HEK293 (cell line): ENCODE data around the gene VGLL4.

Experiments
- CTCF ChIA-PET: fragments of 350-600 bp; formaldehyde crosslinking; extraction: SDS; loops from one replicate; lab custom pipeline; 2021; ENCODE audit warnings: antibody characterized with exemption; lab: Yijun Ruan, JAX
- POLR2A ChIA-PET: fragments of 300-600 bp; formaldehyde crosslinking; extraction: SDS; loops from one replicate; lab custom pipeline; 2020; ENCODE audit warnings: antibody characterized with exemption, inconsistent platforms; lab: Yijun Ruan, JAX
- H3K27ac ChIP-seq: fragments of 200-500 bp; sonication (Bioruptor generic); 2 replicates; pipeline ENCODE4 v1.5.1; 2014; ENCODE audit warnings: low read depth, low read length, control low read depth, inconsistent platforms; ENCODE audit errors: extremely low read depth
- H3K36me3 ChIP-seq, 2 experiments: fragments of 200-500 bp in 1 of 2; sonication (Bioruptor generic) in 1 of 2; 1 replicate in 1 of 2; 2 replicates in 1 of 2; pipeline ENCODE4 v1.5.1; 2014 to 2017; ENCODE audit warnings: inconsistent platforms in 2 of 2, low read length in 2 of 2; ENCODE audit not compliant: control insufficient read depth in 2 of 2, insufficient read depth in 1 of 2
- H3K4me1 ChIP-seq: fragments of 200-500 bp; sonication (Bioruptor generic); 2 replicates; pipeline ENCODE4 v1.5.1; 2014; ENCODE audit warnings: mild to moderate bottlenecking, low read length, inconsistent platforms; ENCODE audit not compliant: control insufficient read depth, insufficient read depth
- H3K4me3 ChIP-seq: 2 replicates; pipeline ENCODE4 v1.5.1; 2011; ENCODE audit warnings: low read depth, mild to moderate bottlenecking, control low read depth, low read length, moderate library complexity
- H3K9me3 ChIP-seq: fragments of 200-500 bp; sonication (Bioruptor generic); 2 replicates; pipeline ENCODE4 v1.5.1; 2014; ENCODE audit warnings: low read depth, low read length, inconsistent platforms; ENCODE audit not compliant: control insufficient read depth, insufficient read depth
- FEZF1 ChIP-seq: fragments of 450-650 bp; formaldehyde crosslinking; IDR thresholded peaks from 2 replicates; pipeline ENCODE4 v1.5.1; 2016; ENCODE audit warnings: missing biosample characterization, missing genetic modification characterization
- HOXA7 ChIP-seq: sonication (generic); formaldehyde crosslinking; IDR thresholded peaks from 2 replicates; pipeline ENCODE4 v1.8.1; 2022; ENCODE audit warnings: missing genetic modification reagents, borderline replicate concordance
- KLF16 ChIP-seq: fragments of 450-650 bp; formaldehyde crosslinking; IDR thresholded peaks from 2 replicates; pipeline ENCODE4 v1.5.1; 2017; ENCODE audit warnings: missing biosample characterization, missing genetic modification characterization
- SETDB1 ChIP-seq: IDR thresholded peaks from one replicate; pipeline ENCODE4 v1.6.1; 2017; ENCODE audit warnings: mild to moderate bottlenecking, low read length, moderate library complexity, mixed read lengths; ENCODE audit not compliant: insufficient read length
- ZEB2 ChIP-seq: fragments of 450-650 bp; formaldehyde crosslinking; IDR thresholded peaks from 2 replicates; pipeline ENCODE4 v1.5.1; 2016; ENCODE audit warnings: missing biosample characterization, missing genetic modification characterization
- ZFP41 ChIP-seq: fragments of 450-650 bp; formaldehyde crosslinking; IDR thresholded peaks from 2 replicates; pipeline ENCODE4 v1.5.1; 2016; ENCODE audit warnings: missing biosample characterization, missing genetic modification characterization, borderline replicate concordance
- ZNF211 ChIP-seq: fragments of 450-650 bp; formaldehyde crosslinking; IDR thresholded peaks from 2 replicates; pipeline ENCODE4 v1.5.1; 2016; ENCODE audit warnings: low read depth, missing biosample characterization, missing genetic modification characterization
- ZNF223 ChIP-seq: fragments of 450-650 bp; formaldehyde crosslinking; IDR thresholded peaks from 2 replicates; pipeline ENCODE4 v1.5.1; 2016; ENCODE audit warnings: missing biosample characterization, missing genetic modification characterization
- ZNF350 ChIP-seq: fragments of 450-650 bp; formaldehyde crosslinking; IDR thresholded peaks from 2 replicates; pipeline ENCODE4 v1.5.0; 2017; ENCODE audit warnings: missing biosample characterization, mild to moderate bottlenecking, missing genetic modification characterization
- ZNF404 ChIP-seq: fragments of 450-650 bp; formaldehyde crosslinking; IDR thresholded peaks from 2 replicates; pipeline ENCODE4 v1.5.1; 2017; ENCODE audit warnings: missing biosample characterization, missing genetic modification characterization
- ZNF843 ChIP-seq: fragments of 450-650 bp; formaldehyde crosslinking; IDR thresholded peaks from 2 replicates; pipeline ENCODE4 v1.5.1; 2016; ENCODE audit warnings: missing biosample characterization, missing genetic modification characterization
- TF ChIP-seq, protein P1 (sequence below): fragments of 450-650 bp; formaldehyde crosslinking; IDR thresholded peaks from 2 replicates; pipeline ENCODE4 v1.5.1; 2016; ENCODE audit warnings: missing biosample characterization, missing genetic modification characterization
- TF ChIP-seq, protein P2 (sequence below): fragments of 450-650 bp; formaldehyde crosslinking; IDR thresholded peaks from 2 replicates; pipeline ENCODE4 v1.5.1; 2017; ENCODE audit warnings: missing biosample characterization, missing genetic modification characterization
- TF ChIP-seq, protein P3 (sequence below): fragments of 450-650 bp; formaldehyde crosslinking; IDR thresholded peaks from 2 replicates; pipeline ENCODE4 v1.5.1; 2016; ENCODE audit warnings: missing biosample characterization, missing genetic modification characterization
- TF ChIP-seq, protein P4 (sequence below): fragments of 450-650 bp; formaldehyde crosslinking; IDR thresholded peaks from 2 replicates; pipeline ENCODE4 v1.5.1; 2016; ENCODE audit warnings: missing biosample characterization, missing genetic modification characterization
- TF ChIP-seq, protein P5 (sequence below): fragments of 450-650 bp; formaldehyde crosslinking; IDR thresholded peaks from 2 replicates; pipeline ENCODE4 v1.5.1; 2016; ENCODE audit warnings: missing biosample characterization, missing genetic modification characterization

Gene VGLL4

DNA sequence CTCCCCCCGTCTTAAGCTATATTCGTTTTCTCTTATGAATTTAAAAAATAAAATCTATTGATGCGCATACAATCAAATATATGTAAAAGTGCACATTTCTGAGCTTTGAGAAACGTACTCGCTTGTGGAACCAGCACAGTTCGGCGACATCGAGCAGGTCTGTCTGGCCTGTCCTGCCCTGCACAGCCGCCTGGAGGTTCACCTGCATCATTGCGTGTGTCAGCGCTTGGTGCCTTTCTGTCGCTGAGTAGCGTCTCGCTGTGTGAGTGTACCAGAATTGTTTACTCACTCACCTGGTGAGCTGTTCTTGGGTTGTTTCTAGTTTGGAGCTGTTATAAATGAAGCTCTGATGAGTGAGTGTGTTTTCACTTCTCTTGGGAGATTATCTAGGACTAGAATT is 104.0 kb downstream of the VGLL4 start (continued):
- TF ChIP-seq, protein P1, sequence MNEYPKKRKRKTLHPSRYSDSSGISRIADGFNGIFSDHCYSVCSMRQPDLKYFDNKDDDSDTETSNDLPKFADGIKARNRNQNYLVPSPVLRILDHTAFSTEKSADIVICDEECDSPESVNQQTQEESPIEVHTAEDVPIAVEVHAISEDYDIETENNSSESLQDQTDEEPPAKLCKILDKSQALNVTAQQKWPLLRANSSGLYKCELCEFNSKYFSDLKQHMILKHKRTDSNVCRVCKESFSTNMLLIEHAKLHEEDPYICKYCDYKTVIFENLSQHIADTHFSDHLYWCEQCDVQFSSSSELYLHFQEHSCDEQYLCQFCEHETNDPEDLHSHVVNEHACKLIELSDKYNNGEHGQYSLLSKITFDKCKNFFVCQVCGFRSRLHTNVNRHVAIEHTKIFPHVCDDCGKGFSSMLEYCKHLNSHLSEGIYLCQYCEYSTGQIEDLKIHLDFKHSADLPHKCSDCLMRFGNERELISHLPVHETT (tag by site-specific recombination), result no peak
- no peak for TF ChIP-seq ZNF223
- TF ChIP-seq ZNF843, result no peak

DNA sequence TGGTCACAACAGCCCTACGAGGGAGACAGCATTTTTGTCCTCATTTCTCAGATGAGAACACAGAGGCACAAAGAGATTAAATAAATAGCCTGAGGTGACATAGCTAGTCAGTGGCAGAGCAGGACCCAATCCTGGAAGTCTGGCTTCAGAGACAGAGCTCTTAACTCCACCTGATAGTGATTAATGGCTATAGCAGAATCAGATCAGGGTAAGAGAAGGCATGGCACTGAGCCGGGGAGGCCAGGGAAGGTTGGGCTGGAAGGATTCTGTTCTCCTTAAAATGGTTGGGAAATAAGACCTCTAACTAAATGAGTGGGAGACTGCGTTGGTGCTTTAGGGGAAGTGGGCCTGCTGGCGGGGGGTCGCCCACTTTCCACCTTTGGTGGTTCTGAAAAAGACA is 104.5 kb downstream of the VGLL4 start:
- ChIA-PET POLR2A (no interaction called here), CTCF (interaction anchor here (0.6 kb wide), 2 partner anchors 15 to 28 kb away, joined by 3 read pairs; no protein-coding TSS in a partner anchor)
- TF ChIP-seq ZNF404 (tag by site-specific recombination) (no peak), FEZF1 (no peak), KLF16 (tag by site-specific recombination) (no peak), ZEB2 (tag by site-specific recombination) (no peak), HOXA7 (CRISPR knock-in tag) (no peak), ZNF350 (no peak), ZNF211 (no peak), ZFP41 (no peak)
- TF ChIP-seq, protein P2, sequence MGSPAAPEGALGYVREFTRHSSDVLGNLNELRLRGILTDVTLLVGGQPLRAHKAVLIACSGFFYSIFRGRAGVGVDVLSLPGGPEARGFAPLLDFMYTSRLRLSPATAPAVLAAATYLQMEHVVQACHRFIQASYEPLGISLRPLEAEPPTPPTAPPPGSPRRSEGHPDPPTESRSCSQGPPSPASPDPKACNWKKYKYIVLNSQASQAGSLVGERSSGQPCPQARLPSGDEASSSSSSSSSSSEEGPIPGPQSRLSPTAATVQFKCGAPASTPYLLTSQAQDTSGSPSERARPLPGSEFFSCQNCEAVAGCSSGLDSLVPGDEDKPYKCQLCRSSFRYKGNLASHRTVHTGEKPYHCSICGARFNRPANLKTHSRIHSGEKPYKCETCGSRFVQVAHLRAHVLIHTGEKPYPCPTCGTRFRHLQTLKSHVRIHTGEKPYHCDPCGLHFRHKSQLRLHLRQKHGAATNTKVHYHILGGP (tag by site-specific recombination), result no peak
- TF ChIP-seq, protein P3, sequence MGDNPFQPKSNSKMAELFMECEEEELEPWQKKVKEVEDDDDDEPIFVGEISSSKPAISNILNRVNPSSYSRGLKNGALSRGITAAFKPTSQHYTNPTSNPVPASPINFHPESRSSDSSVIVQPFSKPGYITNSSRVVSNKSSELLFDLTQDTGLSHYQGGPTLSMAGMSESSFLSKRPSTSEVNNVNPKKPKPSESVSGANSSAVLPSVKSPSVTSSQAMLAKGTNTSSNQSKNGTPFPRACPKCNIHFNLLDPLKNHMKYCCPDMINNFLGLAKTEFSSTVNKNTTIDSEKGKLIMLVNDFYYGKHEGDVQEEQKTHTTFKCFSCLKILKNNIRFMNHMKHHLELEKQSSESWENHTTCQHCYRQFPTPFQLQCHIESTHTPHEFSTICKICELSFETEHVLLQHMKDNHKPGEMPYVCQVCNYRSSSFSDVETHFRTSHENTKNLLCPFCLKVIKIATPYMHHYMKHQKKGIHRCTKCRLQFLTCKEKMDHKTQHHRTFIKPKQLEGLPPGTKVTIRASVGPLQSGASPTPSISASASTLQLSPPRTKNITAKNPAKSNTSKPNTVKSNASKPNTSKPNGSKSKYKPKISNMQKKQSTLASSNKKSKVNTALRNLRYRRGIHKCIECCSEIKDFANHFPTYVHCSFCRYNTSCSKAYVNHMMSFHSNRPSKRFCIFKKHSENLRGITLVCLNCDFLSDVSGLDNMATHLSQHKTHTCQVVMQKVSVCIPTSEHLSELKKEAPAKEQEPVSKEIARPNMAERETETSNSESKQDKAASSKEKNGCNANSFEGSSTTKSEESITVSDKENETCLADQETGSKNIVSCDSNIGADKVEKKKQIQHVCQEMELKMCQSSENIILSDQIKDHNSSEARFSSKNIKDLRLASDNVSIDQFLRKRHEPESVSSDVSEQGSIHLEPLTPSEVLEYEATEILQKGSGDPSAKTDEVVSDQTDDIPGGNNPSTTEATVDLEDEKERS (tag by site-specific recombination), result no peak
- TF ChIP-seq, protein P4, sequence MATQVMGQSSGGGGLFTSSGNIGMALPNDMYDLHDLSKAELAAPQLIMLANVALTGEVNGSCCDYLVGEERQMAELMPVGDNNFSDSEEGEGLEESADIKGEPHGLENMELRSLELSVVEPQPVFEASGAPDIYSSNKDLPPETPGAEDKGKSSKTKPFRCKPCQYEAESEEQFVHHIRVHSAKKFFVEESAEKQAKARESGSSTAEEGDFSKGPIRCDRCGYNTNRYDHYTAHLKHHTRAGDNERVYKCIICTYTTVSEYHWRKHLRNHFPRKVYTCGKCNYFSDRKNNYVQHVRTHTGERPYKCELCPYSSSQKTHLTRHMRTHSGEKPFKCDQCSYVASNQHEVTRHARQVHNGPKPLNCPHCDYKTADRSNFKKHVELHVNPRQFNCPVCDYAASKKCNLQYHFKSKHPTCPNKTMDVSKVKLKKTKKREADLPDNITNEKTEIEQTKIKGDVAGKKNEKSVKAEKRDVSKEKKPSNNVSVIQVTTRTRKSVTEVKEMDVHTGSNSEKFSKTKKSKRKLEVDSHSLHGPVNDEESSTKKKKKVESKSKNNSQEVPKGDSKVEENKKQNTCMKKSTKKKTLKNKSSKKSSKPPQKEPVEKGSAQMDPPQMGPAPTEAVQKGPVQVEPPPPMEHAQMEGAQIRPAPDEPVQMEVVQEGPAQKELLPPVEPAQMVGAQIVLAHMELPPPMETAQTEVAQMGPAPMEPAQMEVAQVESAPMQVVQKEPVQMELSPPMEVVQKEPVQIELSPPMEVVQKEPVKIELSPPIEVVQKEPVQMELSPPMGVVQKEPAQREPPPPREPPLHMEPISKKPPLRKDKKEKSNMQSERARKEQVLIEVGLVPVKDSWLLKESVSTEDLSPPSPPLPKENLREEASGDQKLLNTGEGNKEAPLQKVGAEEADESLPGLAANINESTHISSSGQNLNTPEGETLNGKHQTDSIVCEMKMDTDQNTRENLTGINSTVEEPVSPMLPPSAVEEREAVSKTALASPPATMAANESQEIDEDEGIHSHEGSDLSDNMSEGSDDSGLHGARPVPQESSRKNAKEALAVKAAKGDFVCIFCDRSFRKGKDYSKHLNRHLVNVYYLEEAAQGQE (tag by site-specific recombination), result no peak
- H3K9me3 ChIP-seq, result no peaks in the 10 kb centered on the region
- H3K36me3 ChIP-seq, result no peaks in the 10 kb centered on the region
- no peak overlapping the region for H3K27ac ChIP-seq
- peaks cover 3% of the 10 kb centered on the region; the same call in 1 of the 2 replicates for H3K4me1 ChIP-seq
- no peak overlapping the region for H3K4me3 ChIP-seq

DNA sequence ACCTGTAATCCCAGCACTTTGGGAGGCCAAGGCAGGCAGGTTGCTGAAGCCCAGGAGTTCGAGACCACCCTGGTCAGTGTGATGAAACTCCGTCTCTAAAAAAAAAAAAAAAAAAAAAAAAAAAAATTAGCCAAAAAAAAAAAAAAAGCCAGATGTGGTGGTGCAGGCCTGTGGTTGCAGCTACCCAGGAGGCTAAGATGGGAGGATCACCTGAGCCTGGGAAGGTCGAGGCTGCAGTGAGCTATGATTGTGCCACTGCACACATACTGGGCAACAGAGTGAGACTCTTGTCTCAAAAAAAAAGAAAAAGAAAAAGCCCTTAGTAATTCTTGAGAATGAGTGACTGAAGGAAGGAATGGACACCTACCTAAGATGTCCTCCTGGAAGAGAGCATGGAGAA is 105.1 kb downstream of the VGLL4 start:
- POLR2A ChIA-PET, result no interaction called here
- Histone ChIP-seq H3K36me3 (no peaks in the 10 kb centered on the region), H3K27ac (no peak overlapping the region), H3K4me1 (peaks cover 4% of the 10 kb centered on the region)
- CTCF ChIA-PET, result interaction anchor here (0.6 kb wide), 3 partner anchors 15 to 160 kb away, joined by 3 read pairs; no protein-coding TSS in a partner anchor
- TF ChIP-seq, protein P5, sequence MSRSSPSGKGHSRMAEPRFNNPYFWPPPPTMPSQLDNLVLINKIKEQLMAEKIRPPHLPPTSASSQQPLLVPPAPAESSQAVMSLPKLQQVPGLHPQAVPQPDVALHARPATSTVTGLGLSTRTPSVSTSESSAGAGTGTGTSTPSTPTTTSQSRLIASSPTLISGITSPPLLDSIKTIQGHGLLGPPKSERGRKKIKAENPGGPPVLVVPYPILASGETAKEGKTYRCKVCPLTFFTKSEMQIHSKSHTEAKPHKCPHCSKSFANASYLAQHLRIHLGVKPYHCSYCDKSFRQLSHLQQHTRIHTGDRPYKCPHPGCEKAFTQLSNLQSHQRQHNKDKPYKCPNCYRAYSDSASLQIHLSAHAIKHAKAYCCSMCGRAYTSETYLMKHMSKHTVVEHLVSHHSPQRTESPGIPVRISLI (tag by site-specific recombination), result peak; percentile 94
- TF ChIP-seq SETDB1, result no peak
- TF ChIP-seq, all 188 proteins: peak for 1
- H3K9me3 ChIP-seq, result no peaks in the 10 kb centered on the region
- no peak overlapping the region for H3K4me3 ChIP-seq
